GM19397 (cell line): ENCODE measurements around the gene DAZAP1.

ENCODE experiments used
- ATAC-seq: cut with Tn5 transposase; IDR thresholded peaks from one replicate; pipeline ENCODE4 v1.9.1; 2021; ENCODE audit warnings: mild to moderate bottlenecking, moderate library complexity; ENCODE audit not compliant: unreplicated experiment

The DAZAP1 gene

GRCh38 chr19:1377176-1377964 is 30.0 kb upstream of the DAZAP1 start:
- ATAC-seq = no peak

GRCh38 chr19:1377965-1378785 is 29.2 kb upstream of the DAZAP1 start:
- ATAC-seq = no peak

- ATAC-seq = no peak
Measured at GRCh38 chr19:1379126-1379905, 28.1 kb upstream of the DAZAP1 start.

GRCh38 chr19:1379961-1380489 is 27.4 kb upstream of the DAZAP1 start:
- ATAC-seq = no peak

GRCh38 chr19:1382250-1382649 is 25.1 kb upstream of the DAZAP1 start:
- ATAC-seq = no peak

GRCh38 chr19:1383017-1383311 is 24.4 kb upstream of the DAZAP1 start:
- no peak for ATAC-seq

- peak; percentile 72 for ATAC-seq
Measured at GRCh38 chr19:1383312-1384084, 23.9 kb upstream of the DAZAP1 start, which contains the start of gene NDUFS7. Gene NDUFS7, plus strand, starts transcription at chr19:1383907. Its CDS starts 20 bp downstream, at chr19:1383927.

GRCh38 chr19:1384085-1384462 is 23.3 kb upstream of the DAZAP1 start:
- peak; percentile 13 for ATAC-seq

- no peak for ATAC-seq
Measured at GRCh38 chr19:1384478-1385110, 22.8 kb upstream of the DAZAP1 start.

- ATAC-seq = no peak
Measured at GRCh38 chr19:1385816-1386215, 21.6 kb upstream of the DAZAP1 start.

GRCh38 chr19:1386945-1387683 is 20.3 kb upstream of the DAZAP1 start:
- ATAC-seq = no peak

GRCh38 chr19:1387684-1388636 is 19.4 kb upstream of the DAZAP1 start:
- ATAC-seq = no peak

- ATAC-seq = no peak
Measured at GRCh38 chr19:1388637-1389026, 18.8 kb upstream of the DAZAP1 start.

- no peak for ATAC-seq
Measured at GRCh38 chr19:1389033-1389940, 18.1 kb upstream of the DAZAP1 start.

GRCh38 chr19:1390890-1391423 is 16.4 kb upstream of the DAZAP1 start:
- ATAC-seq = no peak

GRCh38 chr19:1392407-1392806 is 15.0 kb upstream of the DAZAP1 start:
- no peak for ATAC-seq
